ENCODE data around the gene HHAT.
"Not testable (repeated sequence)": the region's sequence is repeated elsewhere in the genome, so short reads cannot be mapped to it uniquely, and the experiment has no call there.

HHAT gene

GRCh38 chr1:210397252-210397651, 68.5 kb downstream of the HHAT start:
- no peak for DNase-seq (ENCODE audit: low spot score)

DNA sequence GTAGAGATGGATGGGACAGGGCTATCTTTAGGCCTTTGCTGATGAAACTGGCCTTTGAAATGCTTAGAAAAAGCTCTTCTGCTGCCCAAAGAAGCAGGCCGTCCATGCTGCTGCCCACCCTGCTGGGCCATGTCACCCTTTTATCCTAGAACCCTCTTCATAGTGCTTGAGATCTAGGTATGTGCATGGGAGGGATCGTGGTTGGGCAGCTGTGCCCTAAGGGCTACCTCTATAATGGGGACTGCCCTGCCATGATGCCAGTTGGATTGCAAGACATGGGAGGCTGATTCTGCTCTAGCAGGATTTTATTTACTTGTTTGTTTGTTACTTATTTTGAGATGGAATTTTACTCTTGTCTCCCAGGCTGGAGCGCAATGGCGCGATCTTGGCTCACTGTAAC, 69.0 kb downstream of the HHAT start:
- no peak for DNase-seq (ENCODE audit: low spot score)

GRCh38 chr1:210398466-210398865, 69.8 kb downstream of the HHAT start:
- no peak for DNase-seq (ENCODE audit: low spot score)

DNA sequence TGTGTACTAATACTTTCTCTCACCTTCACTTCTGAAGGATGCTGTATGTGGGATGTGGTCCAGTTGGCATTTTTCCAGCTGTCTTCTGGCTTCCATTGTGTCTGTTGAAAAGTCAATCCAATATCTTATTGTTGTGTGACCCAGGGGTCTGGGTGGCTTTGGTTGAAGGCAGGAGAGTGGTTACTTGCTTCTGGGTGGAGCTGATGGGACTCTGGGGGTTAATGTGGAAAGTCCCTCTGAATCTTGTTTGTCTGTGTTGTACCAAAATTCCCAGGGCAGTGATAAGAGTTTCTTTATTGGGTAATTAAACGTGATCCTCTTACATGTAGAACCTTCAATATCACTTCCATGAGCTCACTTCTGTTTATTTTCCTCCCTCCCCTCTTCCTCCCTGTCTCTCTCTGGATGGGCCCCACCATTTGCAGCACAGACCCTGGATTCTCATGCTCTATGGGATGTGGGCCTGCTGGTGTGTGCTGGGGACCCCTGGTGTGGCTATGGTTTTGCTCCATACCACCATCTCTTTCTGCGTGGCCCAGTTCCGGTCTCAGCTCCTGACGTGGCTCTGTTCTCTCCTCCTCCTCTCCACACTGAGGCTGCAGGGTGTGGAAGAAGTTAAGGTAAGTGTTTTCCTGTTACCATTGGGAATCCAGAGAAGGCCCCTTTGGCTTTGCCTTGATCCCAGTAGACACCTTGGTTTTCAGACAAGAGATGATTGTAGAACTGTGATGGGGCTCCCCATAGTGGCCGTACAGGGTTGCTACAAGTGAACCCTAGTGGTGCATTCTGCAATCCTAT, 71.5 kb downstream of the HHAT start:
- peak; percentile 87 for DNase-seq (ENCODE audit: low spot score)

GRCh38 chr1:210402560-210402959, 73.9 kb downstream of the HHAT start:
- DNase-seq (ENCODE audit: low spot score) = no peak

GRCh38 chr1:210405316-210405715, 76.6 kb downstream of the HHAT start:
- DNase-seq (ENCODE audit: low spot score) = no peak

DNA sequence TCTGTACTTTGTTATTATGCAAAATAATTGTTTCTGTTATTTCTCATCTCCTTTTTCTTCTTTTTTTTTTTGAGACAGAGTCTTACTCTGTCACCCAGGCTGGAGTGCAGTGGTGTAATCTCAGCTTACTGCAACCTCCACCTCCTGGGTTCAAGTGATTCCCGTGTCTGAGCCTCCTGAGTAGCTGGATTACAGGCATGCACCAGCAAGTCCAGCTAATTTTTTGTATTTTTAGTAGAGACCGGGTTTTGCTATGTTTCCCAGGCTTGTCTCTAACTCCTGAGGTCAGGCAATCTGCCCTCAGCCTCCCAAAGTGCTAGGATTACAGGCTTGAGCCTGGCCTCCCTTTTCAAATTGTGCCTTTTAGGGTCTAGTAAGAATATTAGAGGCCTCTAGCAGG, 77.6 kb downstream of the HHAT start:
- not testable (repeated sequence) for DNase-seq (ENCODE audit: low spot score)

DNA sequence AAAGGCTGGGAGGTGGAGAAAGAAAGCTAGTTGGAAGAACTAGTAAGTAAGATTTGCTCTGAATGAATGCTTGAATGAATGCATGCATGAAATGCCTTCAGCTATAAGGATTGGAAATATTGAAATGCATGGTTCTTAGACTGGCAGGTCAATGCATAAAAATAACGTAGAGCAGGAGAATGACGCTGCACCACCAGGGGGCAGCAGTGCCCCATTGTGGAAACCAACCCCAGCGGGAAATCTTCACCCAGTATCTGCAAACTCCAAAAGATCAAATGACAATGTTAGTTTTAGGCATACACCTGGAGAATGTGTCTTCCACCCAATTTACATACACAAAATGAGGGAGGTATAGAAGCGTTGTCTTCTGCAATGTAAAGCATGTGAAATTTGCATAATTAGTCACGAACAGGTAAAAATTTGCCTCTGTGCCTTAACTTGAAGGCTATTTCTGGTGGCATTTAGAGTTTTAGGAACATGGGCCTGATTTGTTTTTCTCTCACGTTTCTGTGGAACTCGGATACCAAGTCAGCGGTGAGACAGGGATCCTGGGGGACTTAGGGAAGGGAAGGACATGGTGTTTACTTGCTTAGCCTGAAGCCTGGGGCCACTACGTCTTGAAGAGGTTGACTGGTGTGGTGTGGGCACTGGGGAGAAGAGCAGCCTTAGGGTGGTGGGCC, 78.6 kb downstream of the HHAT start:
- peak; percentile 85 for DNase-seq (ENCODE audit: low spot score)

DNA sequence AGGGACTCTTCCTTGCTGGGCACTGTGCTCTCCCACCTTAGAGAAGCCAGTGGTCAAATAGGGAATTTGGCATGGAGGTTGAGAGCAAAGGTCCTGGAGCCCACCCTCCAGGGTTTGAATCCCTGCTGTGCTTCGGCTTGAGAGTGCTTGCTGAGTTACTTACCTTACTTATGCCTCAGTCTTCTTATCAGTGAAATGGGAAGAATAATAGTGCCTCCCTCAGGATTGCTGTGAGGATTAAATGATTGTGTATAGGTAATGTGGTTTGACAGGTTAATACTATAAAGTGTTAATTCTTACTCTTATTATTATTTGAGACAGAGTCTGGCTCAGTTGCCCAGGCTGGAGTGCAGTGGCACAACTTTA, 79.2 kb downstream of the HHAT start:
- DNase-seq (ENCODE audit: low spot score) = no peak

DNA sequence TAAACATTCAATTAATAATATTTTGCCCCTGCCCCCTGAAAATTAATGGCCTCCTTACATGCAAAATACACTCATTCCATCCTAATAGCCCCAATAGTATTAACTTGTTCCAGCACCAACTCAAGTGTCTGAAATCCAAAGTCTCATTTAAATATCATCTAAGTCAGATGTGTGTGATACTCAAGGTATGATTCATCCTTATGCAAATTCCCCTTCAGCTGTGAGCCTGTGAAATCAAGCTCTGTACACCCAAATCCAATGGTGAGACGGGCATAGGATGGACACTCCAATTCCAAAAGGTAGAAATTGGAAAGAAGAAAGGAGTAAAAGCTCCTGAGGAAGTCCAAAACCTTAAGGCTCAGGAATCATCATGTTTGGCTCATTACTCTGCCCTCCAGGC, 83.5 kb downstream of the HHAT start:
- DNase-seq (ENCODE audit: low spot score) = no peak

DNA sequence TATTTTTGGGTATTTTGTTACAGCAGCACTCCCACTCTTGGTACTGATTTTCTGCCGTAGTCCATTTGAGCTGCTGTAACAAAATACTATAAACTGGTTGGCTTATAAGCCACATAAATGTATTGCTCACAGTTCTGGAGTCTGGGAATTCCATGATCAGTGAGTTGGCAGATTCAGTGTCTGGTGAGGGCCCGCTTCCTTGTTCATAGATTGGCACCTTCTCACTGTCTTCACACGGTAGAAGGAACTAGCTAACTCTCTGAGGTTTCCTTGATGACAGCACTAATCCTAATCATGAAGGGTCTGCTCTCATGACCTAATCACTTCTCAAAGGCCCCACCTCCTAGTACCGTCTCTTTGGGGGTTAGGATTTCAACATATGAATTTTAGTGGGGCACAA, 85.2 kb downstream of the HHAT start:
- no peak for DNase-seq (ENCODE audit: low spot score)

DNA sequence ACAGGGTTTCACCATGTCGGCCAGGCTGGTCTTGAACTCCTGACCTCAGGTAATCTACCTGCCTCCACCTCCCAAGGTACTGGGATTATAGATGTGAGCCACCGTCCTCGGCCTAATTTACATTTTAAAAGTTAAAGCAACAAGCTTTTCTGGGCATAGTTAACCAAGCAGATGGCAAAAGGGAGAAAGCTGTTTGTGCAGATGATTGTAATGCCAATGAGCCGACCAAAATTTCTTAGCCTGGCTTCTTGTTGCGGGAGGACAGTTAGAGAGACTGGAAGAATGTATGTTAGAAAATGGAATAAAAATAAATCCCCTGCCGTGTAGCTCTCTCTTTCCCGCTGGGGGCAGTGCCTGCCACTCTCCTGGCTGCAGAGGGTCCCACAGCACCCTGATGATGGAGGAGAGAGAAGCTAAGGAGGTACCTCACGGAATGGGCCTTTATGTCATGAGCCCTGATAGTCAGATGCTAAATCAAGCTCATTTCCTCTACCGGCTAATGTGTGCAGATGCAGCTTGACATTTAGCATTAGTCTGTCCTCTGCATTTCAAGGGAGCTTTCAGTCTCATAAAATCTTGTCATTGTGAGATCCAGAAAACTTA, 87.2 kb downstream of the HHAT start:
- DNase-seq (ENCODE audit: low spot score) = no peak

DNA sequence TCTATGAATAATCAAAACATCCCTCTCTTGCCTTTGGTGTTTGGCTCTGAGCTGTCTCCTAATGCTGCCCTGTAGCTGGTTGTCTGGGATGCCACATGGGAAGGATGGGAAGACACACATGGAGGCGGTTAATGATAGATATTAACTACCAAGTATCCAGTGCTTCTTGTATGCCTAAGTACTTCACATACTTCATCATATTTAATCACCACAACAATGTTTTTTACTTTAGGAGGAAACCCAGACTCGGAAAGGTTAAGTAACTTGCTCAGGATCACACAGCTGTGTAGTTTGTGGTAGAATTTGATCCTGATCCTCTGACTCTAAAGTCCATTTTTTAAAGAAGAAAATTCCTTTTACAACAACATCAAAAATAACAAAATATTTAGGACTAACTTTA, 88.0 kb downstream of the HHAT start:
- DNase-seq (ENCODE audit: low spot score) = no peak

GRCh38 chr1:210417881-210418280, 89.2 kb downstream of the HHAT start:
- no peak for DNase-seq (ENCODE audit: low spot score)

DNA sequence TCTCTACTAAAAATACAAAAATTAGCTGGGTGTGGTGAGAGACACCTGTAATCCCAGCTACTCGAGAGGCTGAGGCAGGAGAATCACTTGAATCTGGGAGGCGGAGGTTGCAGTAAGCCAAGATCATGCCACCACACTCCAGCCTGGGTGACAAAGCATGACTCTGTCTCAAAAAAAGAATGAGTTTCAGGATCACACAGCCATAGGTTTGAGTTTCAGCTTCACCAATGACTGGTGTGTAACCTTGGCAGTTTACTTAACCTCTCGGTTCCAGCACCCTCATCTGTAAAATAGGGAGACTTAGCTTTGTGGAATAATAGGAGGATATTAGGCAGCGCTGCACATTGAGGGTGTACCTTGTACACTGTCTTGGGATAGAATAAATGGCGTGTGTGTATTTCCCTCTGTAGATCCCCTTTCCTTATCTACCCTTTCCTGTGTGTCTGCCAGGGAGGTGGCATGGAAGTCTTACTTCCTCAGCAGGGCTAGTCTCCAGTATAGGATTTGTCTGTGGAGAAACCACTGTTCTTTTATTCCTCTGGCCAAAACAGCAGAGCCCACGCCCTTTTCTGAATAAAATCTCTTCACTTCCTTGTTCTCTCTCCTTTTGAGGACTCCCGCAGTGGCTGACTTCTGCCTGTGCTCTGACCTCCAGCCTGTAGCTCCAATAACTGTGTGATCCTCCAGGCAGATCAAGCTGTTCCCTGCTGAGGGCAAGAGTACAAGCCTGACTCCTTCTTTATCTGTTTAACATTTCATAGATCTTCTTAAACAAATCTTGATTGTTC, 90.4 kb downstream of the HHAT start:
- no peak for DNase-seq (ENCODE audit: low spot score)

- not testable (repeated sequence) for DNase-seq (ENCODE audit: low spot score)
Measured at GRCh38 chr1:210426696-210427095, 98.0 kb downstream of the HHAT start.

- DNase-seq (ENCODE audit: low spot score) = no peak
Measured at GRCh38 chr1:210428696-210429095, 100.0 kb downstream of the HHAT start.

GRCh38 chr1:210434223-210434622, 105.5 kb downstream of the HHAT start:
- no peak for DNase-seq (ENCODE audit: low spot score)

- no peak for DNase-seq (ENCODE audit: low spot score)
Measured at GRCh38 chr1:210437111-210437510, 108.4 kb downstream of the HHAT start.

- no peak for DNase-seq (ENCODE audit: low spot score)
Measured at GRCh38 chr1:210437781-210438180, 109.1 kb downstream of the HHAT start.

GRCh38 chr1:210438928-210439841, 110.5 kb downstream of the HHAT start:
- peak; percentile 78 for DNase-seq (ENCODE audit: low spot score)
